Inflammatory macrophage treated with lipopolysaccharide for 1 hour (primary cell): ENCODE measurements around the gene FOXC1.

ENCODE experiments used
- DNase-seq, 2 donors: peaks; one replicate each; pipeline ENCODE4 v3.0.0-alpha.2; 2020 to 2022

The FOXC1 gene

DNA sequence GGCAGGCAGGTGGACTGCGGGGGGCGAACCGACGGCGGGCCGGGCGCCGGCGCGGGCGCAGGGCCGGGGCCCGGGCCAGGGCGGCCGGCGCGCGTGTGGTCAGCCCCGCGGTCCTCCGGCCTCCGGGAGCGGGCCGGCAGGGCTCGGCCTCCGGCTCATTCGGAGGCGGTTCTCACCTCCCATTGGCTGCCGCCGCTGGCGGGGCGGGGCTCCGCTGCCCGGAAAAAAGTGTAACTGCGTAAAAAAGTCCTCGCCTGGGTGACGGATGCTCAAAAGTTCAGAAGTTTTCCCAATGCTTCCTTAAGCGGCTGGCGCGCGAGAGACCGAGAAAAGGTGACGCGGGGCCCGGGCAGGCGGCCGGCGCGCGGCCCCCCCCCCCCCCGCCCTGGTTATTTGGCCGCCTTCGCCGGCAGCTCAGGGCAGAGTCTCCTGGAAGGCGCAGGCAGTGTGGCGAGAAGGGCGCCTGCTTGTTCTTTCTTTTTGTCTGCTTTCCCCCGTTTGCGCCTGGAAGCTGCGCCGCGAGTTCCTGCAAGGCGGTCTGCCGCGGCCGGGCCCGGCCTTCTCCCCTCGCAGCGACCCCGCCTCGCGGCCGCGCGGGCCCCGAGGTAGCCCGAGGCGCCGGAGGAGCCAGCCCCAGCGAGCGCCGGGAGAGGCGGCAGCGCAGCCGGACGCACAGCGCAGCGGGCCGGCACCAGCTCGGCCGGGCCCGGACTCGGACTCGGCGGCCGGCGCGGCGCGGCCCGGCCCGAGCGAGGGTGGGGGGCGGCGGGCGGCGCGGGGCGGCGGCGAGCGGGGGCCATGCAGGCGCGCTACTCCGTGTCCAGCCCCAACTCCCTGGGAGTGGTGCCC lies at the start of gene FOXC1:
Gene FOXC1 (plus strand): TSS at position 268 of the 849 bp plus-strand sequence. CDS start 531 bp downstream, at position 799.
- DNase-seq, result peak; percentile 68 to 81

DNA sequence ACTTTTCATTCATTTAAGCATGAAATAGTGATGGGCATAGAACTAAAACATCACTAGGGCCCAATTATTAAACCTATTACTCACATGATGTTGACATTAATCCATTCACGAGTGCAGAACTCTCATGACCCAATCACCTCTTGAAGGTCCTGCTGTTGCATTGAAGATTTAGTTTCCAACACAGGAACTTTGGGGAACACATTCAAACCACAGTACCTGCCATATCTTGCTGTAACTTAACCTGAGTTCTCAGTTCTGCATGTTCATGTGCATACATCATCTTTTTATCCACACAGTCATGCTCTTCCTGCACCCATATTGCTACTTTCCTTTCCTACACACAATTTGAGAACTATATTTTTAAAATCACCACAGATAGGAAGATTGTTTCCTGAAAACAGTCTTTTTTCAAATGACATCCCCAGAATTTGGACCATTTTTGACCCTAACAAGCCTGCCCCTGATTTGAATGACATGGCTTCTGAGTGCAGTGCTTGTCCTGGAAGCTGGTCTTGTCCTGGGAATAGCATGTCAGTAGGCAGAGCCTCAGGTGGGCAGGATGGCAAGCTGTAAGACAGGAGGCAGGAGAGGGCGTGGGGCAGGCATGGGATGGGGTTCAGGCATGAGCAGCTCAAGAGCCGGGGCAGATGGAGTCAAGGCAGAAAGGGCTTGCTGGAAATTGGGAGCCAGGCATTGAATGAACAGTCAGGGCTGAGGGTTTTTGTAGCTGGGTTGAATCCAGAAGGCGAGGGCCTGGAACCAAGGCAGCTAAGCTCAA lies 49.2 kb upstream of the FOXC1 start:
- no peak for DNase-seq

DNA sequence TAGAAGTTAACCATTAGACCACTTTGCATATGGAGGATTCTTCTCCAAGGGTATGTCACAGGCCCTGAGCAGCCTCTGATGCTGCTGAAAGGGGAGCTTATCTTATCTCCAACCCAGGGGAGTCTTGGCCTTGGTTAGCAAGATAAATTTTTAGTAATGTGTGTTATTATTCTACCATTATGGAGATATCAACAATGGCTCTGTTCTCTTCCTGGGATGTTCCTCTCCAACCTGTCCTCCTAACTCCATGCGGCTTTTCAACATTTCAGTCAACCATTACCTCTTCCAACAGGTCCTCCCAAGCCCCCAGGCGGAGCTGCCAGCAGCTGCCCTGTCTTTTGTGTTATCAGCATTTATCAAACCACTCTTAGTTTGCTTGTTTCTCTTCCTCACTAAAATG lies 48.4 kb upstream of the FOXC1 start:
- no peak for DNase-seq

DNA sequence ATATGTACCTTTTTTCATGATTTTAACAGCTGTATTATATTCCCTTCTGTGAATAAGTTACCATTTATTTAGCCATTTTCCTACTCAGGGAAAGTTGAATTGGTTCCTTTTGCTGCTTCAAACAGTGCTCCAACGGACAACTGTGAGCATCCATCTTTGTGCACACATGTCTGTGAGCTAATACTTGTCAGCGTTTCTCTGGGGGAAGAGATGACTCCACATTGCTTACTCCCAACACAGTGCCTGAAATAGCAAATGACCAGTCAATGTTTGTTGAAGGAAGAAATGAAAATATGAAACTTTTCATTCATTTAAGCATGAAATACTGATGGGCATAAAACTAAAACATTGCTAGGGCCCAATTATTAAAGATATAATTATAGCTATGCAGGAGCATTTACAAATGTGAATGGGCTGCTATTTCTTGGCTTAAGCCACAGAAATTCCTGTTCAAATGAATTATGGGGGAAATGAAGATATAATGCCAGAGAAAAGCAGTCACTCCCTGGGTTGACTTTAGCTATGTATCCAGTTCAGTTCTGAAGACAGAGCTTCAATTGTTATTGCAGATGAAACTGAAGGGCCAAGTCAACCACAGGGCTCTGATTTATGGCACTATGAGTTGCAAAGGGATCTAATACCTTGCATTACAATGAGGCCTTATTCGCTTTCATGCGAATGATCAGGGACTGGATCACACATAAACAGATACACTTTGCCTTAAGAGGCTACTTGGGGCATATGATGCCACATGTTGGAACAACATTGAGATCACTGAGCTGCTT lies 47.4 kb upstream of the FOXC1 start:
- DNase-seq, result no peak

DNA sequence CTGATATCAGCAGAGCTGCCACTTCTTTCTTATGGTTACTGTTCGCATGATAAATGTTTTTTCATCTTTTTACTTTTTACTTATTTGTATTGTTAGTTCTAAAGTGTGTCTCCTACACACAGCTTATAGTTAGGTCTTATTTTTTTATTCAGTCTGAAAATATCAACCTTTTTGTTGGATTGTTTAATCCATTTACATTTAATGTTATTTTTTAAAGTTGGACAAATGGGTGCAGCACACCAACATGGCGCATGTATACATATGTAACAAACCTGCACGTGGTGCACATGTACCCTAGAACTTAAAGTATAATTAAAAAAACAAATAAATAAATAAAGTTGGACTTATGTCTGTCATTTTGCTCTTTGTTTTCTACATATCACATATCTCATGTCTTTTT lies 40.3 kb upstream of the FOXC1 start:
- no peak for DNase-seq

DNA sequence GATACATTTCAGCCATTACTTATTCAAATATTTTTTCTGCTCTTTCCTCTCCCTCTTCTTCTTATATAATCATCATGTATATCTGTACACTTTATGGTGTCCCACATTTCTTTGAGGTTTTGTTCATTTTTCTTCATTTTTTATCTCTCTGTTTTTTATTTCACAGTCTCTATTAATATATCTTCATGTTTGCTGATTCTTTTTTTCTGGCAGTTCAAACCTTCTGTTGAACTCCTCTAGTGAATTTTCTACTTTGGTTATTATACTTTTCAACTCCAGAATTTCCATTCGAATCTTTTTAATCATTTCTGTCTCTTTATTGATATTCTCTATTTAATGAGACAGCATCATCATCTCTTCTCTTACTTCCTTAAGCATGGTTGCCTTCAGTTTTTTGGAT lies 38.9 kb upstream of the FOXC1 start:
- no peak for DNase-seq

DNA sequence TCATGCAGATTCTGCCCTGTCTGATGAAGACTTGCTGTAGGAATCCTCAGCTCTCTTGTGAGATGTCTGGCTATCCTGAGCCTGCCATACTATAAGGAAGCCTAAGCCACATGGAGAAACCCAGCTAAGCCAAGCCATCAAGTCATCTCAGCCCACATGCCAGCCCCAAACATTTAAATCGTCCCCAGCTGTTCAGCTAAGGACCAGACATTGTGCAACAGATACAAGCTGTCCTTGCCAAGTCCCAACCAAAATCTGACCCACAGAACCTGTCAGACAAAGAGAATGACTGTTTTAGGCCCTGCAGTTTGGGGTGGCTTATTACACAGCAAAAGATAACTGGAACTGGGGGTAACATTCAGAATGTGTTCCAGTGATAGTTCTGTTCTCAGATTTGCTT lies 36.8 kb upstream of the FOXC1 start:
- DNase-seq, result no peak

DNA sequence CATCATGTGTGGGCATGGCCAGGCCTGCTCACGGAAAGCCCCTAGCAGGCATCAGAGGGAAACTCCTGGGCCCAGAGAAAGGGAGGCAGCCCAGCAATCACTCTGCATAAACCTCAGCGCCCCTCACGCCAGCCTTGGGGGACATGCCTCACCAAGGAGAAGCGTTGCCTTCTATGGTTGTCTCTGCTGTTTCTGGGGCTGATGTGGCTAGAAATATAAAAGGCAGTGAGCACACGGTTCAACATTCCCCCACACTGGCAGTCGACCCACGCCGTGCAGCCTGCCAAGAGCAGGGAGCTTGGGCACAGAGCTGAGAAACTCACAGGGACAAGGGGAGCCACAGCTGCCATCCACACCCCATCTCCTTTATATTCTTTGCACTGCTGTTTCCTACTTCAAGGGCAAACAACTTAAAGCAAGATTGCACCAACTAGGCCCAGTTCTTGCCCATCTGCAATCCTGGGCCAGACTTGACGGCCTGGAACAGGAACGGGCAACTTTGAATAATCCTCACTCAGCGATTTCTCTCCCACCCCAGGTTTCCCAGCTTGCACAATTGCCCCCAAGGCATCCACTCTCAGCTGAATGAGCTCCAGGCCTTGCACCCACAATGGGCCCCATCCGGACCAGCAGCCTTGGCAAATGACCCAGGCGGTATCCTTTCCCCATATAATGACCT lies 35.5 kb upstream of the FOXC1 start:
- DNase-seq, result no peak

DNA sequence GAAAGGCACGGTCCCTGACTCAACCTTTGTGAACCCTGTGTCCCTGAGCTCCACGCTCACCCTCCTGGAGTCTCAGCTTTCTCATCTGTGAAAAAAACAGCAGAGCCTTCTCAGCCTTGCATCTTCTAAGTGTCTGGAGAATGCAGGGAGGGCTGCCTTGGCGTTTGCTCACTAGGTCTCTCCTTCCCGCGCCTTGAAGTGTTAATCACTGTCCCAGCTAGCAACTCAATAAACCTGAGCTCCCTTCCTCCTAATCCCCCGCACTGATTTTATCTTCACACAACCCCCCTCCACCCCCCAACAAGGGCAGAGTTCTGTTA lies 34.9 kb upstream of the FOXC1 start:
- DNase-seq, result no peak

DNA sequence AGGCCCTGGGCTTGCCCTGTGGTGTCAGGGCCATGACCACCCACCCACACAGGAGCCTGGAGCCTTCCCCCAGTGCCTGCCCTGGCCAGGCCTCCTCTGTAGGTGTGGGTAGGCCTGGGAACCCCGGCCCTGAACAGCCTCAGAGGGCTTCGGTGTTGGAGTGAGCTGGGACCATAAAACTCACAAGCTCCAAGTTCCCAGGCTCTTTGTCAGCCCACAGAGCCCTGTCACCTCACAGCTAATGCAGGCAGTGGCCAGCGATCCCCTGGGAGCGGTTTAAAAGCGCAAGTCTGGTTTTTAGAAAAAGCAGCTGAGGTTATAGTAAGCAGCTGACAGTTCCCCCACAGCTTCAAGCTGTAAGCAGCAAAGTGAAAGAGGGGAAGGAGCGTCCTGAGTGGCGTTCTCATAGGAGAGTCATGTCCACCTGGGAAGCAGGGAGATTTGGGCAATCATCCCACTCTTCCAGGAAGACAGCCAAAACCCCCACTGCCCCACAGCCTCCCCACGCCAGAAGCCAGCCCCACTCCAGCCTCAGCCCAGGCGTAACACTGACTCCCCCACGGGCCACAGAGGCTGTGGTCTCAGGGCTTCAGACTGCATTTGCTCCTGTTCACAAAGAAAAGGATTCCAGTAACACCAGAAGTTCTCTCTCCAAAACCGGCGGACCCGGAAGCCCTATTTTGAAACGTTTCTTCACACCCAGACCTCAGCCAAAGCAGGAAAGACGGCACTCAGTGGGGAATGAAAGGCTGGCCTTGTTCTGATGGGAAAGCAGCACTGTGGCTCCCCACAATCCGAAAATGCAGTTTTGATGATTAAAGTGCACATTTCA lies 34.3 kb upstream of the FOXC1 start:
- no peak for DNase-seq

DNA sequence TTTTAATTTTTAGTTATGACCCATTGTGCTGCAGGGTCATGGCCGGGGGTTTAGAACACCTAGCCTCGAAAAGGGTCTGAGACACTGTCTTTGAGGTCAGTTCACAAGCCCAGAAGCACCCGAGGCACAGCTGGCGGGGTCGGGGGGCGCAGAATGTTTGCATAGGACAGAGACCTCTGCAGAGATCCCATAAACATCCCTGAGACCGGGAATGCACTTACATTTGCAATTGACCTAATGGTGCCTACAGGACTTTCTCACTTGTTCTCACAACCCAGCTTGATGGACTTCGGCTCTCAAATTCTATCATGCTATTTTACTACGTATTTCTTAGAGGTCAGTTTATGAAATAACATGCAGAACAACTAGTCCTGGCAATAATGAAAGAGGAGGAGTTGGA lies 33.5 kb upstream of the FOXC1 start:
- DNase-seq, result no peak

DNA sequence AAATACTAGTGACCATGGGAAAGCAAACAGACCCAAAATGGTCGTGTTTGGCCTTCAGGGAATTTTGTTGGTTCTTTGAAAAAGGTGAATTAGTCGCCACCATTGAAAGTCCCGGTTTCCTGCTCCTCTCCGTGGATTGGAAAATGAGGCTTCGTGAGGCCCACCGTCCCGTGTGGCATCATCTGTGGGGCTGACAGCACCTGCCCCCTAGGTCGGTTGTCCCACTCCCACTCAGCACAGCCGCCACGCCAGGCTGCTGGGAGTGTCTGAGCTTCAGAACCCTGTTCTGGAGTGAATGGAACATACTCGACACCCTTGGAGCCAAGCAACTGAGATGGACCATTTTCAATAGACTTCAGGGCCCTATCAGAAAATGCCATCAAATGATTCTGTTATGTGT lies 33.0 kb upstream of the FOXC1 start:
- no peak for DNase-seq

DNA sequence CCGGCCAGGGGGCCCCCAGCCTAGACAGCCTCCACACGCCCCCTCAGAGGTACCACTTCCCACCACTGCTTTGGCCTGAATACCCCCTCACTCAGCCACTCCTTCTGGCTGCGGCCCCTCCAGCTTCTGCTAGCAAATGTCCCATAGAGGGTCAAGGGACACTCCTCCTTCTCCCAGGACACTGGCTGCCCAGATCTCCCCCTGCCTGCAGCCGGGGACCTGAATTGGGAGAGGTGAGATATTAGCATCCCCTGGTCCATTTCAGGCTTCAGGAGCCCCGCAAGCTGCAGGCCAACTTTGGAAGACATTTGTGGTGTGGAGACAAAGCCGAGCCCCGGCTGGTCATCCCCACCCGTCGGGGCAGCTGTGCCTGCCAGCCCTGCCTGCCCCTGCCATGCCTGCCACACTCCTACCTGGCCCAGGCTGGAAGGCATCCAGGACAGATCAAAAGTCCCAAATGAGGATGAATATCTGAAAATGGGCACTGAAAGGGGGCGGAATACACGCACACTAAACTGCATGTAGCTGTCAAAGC lies 32.5 kb upstream of the FOXC1 start:
- DNase-seq, result no peak

DNA sequence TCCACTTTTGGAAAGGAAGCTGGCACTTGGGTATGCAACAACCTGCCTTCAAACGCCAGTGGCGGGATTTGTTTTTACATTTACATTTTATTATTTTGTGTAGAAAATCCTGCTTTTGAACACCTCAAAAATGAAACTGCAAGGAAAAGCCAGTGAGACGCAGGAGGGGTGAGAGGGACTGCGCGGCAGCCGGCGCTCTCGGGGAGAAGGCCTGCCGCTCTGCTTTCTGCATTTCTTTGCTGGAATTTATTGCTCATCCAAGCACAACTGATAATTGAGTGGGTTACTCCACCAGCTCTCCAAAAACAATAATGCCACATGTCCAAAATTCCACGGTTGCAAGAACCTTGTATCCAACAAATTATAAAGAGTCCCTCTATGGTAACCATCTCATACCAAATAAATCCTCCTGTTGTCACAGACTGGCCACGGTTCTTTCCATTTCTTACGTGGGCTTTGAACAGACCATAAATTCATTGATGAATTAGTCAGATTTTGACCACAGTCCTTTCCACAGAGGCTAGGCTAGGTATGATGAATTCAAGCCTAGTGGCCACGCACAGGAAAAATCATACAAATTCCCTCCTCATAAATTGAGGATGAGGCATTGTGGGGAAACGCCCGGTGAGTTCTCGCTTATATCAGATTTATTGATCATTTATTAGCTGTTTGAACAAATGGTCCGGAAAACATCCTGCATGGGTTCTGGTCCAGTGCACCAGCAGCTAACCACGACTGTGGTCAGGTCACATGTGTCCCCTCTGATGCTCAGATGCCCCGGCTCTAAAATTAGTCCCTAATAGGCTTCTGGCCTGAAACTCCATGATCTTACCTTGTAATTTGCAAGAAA lies 31.6 kb upstream of the FOXC1 start:
- no peak for DNase-seq

DNA sequence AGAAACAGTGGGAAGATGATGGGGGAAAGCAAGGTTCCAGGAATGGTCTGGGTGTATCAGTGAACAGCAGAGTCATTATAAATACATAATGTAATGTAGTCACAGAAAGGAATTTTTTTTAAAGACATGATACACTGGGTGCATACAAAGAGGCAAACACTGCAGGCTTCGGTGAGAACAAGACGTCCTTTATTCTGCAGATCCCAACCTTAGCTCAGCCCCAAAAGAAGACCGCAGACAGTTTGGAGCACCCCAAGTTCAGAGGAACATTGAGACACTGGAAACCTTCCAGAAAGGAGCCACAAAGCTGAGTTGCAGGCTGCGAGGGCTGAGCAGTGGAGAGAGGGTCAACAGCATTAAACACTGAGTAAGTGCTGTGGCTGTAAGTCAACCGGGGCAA lies 30.6 kb upstream of the FOXC1 start:
- no peak for DNase-seq

DNA sequence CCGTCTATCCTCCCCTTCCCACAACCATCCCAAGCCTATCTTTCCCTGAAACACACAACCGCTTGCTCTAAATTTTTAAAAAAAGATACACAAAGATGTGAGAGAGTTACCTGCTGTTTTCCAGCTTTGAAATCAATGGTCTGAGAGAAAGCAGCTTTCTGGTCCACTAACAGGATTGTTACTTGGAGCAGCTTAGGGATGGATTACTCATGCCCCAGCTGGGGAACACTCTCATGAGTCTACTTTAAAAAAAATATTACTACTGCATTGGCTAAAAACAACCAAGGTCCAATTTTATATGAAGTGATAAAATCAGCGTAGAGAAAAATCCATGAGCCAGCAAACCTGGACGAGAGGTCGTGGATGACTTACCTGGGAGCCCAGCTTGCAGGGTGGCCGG lies 29.6 kb upstream of the FOXC1 start:
- DNase-seq, result no peak

DNA sequence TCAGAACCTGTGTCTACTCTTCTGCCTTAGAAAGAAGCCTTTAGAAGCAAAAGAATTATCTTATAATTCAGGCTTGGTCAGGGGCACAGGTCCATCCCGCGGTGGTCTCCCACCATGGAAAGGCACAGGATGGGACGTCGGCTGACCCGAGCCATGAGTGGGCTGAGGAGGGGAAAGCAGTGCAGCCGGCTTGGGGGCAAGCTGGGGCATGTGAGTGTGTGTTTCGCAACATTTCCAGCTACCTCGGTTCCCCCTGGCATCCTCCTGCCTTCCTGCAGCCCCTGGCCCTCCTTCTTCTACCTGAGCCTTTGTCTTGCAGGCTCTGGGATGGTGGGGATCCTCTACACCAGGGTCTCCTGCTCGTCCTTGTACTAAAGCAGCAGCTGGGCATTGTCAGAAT lies 29.1 kb upstream of the FOXC1 start:
- no peak for DNase-seq

DNA sequence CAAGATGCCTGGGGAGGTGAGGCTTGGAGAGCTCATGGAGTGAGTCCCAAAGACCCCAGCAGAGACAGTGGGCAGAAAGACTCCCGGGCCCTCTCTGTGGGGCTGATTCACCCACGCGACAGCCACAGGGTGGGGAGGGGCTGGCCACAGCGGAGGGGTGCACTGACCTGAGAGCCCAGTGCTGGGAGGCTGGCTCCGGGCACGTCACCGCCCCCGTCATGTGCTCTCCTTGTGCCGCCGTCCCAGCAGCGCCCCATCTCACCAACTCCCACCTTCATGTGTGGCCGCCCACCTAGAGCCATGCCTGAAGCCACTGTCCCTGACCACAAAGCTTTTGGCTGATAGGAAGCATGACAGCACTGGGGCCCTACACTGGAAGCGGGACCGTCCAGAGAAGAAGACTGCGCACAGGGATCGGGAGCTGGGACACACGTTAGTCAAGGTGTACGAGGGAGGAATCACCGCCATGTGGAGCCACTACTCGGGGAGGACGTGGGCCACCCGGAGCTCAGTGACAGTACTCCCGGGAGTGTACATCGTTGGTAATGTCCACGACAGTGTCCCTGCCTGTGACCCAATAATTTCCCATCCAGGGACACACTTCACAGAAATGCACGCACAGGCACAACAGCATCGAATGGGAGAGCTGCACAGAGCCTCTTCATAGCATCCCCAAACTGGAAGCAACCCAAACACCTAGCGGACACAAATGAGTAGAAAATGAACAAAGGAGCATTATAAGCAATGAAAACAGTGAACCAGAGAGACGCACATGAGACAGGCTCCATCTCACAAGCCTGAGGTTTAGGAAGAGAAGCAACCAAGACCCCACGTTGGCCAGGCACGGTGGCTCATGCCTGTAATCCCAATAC lies 28.4 kb upstream of the FOXC1 start:
- no peak for DNase-seq

DNA sequence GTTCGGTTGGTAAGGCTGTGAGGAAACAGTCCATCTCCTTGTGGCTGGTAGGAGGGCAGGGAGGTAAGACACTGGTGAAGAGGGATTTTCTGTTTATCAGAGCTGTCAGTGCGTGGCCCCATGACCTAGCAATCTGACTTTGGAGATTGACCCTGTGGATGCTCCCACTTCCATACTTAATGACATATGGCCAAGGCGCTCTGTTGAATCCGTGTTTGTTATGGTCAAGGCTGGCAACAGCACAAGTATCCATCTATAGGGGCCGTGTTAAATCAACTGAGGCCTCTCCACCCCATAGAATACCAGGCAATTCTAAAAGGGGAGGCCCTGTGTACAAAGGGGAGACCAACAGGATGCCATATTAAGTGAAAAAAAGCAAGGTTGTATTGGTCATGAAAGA lies 25.6 kb upstream of the FOXC1 start:
- DNase-seq, result no peak
